Adipose tissue (tissue), 3 donors: ENCODE data around the gene PEX13. TPM values are rescaled to one million over a fixed set of nuclear protein-coding genes. Genes with fewer than 3 reads are reported as not detected.
"Not testable (repeated sequence)": the region's sequence is repeated elsewhere in the genome, so short reads cannot be mapped to it uniquely, and the experiment has no call there.

Source experiments
- H3K27ac ChIP-seq: one replicate; pipeline ENCODE4 v1.5.1; 2013; ENCODE audit warnings: low read depth, low read length
- WGBS, 3 donors: extraction: QIAGEN DNeasy Blood & Tissue Kit; methylation state at CpG; one replicate each; pipeline ENCODE4 v1.1.7; 2013; 5-methylcytosine and 5-hydroxymethylcytosine counted together
- polyA plus RNA-seq, 3 donors: library from polyadenylated mRNA; stranded (reverse); fragments of 200-250 nt; gene quantifications; one replicate each; pipeline ENCODE4 v1.2.3, GENCODE V29; 2013
- donor health status: healthy with polysubstance abuse.
- donor health status: Bipolar disorder and iron deficiency.
- donor health status: healthy.

Gene PEX13, protein sequence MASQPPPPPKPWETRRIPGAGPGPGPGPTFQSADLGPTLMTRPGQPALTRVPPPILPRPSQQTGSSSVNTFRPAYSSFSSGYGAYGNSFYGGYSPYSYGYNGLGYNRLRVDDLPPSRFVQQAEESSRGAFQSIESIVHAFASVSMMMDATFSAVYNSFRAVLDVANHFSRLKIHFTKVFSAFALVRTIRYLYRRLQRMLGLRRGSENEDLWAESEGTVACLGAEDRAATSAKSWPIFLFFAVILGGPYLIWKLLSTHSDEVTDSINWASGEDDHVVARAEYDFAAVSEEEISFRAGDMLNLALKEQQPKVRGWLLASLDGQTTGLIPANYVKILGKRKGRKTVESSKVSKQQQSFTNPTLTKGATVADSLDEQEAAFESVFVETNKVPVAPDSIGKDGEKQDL
- polyA plus RNA-seq, result 10 to 100 TPM in 2 of 3 donors, 1 to 10 TPM in 1; 6.0 to 12.5 (median 10.3) TPM

DNA sequence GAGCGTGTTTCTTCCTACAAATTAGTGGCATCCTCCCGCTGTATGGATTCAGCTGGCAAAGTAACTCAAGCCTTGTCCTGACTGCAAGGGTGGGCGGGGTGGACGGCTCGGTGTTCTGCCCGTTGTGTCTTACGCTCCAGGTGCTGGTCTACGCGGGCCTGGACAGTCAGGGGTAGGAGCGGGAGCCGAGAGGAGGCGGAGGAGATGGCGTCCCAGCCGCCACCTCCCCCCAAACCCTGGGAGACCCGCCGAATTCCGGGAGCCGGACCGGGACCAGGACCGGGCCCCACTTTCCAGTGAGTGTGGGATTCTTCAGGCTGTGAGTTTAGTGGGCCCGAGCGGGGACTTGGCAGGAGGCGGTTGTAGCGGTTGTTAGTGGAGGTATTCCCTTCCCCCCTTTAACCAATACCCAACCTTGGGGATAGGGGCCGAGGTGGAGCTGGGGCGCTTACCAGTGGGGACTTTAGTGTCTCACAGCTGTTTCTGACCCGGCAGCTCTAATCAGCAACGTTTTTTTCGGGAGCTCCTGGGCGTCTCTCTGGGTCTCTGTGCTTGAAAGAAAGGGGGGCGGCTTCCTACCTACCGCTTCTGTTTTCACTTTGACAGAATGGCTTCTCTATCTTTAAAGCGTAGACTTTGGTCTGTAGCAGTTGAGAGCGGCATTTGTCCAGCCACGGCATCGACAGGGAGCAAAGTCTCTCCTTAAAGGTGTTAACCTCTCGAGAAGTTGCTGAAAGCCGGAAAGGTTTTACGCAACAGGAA lies at the start of gene PEX13, which contains the start of gene PUS10:
PEX13 (plus strand) TSS at position 165 of the 762 bp plus-strand sequence; CDS start at position 205, 40 bp downstream.
PUS10 (minus strand) TSS at position 700 of the 762 bp plus-strand sequence. CDS start 6,365 bp downstream, outside the sequence.
- 0% methylated on average over 38 to 39 of the region's 39 CpGs for WGBS, 3 donors
- H3K27ac ChIP-seq, result peak within 1 kb of the TSS; percentile 40

DNA sequence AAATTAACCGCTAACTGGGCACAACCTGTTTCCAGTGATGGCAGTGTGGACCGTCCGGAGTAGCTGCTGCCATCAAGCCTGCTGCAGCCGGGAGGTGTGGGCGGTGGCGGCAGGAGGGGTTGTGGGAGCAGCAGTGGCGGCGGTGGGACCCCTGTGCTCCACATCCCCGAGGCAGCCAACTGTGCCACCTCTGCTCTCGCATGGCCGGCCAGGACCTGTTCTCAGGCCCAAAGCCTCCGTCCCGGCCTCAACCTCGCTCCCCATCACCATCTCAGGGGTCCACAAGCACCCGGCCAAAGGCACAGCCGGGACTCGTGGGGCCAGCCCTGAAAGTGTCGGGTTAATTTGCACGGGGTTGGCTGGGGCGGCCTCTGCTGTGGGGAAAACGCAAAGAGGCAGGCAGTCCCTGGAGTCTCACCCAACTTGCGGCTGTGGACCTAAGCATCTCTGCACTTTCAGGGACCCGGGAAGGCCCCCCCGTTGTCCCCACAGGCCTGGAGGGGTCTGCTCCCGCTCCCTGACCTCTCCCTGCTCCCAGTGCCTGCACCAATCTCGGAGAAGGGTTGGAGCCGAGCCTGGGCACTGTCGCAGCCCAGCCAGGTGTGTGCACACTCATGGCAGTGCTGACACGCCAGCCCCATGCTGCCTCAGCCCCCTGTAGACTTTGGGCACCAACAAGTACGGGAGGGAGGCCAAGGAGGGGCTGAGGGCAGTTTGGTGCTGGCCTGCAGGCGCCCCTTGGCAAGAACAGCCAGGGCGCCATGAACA lies 44.4 kb upstream of the PEX13 start:
- no peak overlapping the region for H3K27ac ChIP-seq
- 95 to 96% (median 95%) methylated on average over 32 of the region's 32 CpGs for WGBS, 3 donors

GRCh38 chr2:60973705-60974104 lies 43.8 kb upstream of the PEX13 start:
- 83% methylated on average over 5 of the region's 5 CpGs for WGBS, 3 donors
- H3K27ac ChIP-seq, result no peak overlapping the region

DNA sequence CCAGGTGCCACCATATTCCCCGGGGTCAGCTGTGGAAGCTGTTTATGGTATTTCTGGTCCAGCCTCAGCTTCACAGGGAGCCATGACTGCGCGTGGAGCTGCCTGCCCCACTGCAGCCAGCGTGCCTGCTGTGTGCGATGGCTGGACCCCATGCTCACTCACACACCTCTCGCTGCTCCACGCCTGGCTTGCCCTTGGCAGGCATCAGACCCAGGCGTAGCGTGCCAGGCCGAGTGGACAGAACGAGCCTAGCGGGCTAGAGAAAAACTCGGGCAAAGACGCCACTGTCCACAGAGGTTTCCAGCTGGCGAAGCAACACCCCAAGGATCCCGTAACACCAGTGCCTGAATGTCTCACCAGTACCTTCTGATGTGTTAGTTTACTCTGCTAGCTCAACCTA lies 42.9 kb upstream of the PEX13 start:
- no peak overlapping the region for H3K27ac ChIP-seq
- 96 to 99% (median 97%) methylated on average over 16 of the region's 16 CpGs for WGBS, 3 donors

- no peak overlapping the region for H3K27ac ChIP-seq
- 79 to 93% (median 81%) methylated on average over 3 of the region's 3 CpGs for WGBS, 3 donors
These were observed 41.2 kb upstream of the PEX13 start for GRCh38 chr2:60976256-60976850.

DNA sequence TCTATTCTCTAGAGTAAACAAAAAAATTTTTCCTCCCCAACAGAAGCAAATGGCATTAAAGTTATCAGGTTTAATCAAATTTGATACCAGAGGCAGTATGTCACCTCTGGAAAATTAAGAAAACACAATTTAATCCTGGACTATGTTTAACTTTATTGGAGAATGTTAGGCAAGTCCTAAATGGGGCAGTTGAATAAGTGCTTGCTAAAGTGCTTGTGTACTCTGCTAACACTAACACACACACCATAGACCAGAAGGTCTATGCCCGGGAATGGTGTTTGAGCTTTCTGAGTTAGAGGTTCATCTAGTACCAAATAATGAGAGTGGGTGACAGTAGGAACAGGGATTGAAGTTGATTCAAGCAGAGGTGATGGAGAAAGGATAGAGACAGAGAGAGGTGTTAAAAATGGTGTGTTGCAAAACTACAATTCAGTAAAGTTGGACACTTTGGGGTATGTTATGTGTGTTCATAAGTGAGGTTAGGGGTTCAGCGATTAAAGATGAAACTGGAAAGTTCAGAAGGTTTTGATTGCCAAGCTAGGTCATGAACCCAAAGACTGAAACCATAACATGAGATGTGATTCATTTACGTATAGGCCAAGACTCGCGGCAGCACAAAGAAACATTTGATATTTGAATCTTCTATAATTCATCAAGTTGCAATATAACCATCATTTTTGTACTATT lies 40.5 kb upstream of the PEX13 start:
- no peak overlapping the region for H3K27ac ChIP-seq
- 66 to 69% (median 68%) methylated on average over 5 of the region's 5 CpGs for WGBS, 3 donors

DNA sequence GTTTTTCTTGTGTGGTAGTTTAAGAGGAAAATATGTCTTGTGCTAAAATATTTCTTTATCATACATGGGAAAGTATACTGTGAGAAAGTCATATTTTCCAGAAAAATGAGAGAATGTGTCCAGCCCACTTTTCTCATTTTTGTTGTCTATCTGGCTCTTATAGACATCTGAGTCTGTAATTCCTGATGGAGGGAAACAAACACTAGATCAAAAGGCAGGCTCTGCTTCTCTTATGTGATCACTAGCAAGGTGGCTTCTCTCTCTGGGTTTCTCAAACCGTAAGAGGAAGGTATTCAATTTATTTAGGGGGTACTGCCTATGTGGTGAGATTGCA lies 40.0 kb upstream of the PEX13 start:
- 83 to 94% (median 84%) methylated on average over 1 of the region's 1 CpG for WGBS, 3 donors

DNA sequence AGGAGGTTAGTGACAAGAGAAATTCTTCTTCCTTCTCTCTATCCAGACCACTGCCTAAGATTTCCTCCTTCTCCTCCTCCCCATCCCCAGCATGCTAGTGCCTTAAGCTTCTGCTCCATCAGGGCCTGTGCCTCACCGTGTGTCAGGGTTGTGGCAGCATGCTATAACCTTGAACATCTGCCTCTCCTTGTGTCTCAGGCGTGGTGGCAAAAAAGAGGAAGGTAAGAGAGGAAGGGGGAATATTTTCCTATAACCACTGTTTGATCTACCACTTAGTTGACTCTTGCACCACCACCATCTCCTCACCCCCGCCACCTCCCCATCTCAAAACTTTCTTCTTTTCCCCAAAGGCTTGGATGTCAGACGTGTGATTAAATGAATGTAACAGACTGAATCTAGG lies 38.3 kb upstream of the PEX13 start:
- H3K27ac ChIP-seq, result no peak overlapping the region
- 52 to 79% (median 57%) methylated on average over 4 of the region's 4 CpGs for WGBS, 3 donors

More for the DNA sequence above, 40.0 kb upstream of the PEX13 start:
- H3K27ac ChIP-seq, result no peak overlapping the region

DNA sequence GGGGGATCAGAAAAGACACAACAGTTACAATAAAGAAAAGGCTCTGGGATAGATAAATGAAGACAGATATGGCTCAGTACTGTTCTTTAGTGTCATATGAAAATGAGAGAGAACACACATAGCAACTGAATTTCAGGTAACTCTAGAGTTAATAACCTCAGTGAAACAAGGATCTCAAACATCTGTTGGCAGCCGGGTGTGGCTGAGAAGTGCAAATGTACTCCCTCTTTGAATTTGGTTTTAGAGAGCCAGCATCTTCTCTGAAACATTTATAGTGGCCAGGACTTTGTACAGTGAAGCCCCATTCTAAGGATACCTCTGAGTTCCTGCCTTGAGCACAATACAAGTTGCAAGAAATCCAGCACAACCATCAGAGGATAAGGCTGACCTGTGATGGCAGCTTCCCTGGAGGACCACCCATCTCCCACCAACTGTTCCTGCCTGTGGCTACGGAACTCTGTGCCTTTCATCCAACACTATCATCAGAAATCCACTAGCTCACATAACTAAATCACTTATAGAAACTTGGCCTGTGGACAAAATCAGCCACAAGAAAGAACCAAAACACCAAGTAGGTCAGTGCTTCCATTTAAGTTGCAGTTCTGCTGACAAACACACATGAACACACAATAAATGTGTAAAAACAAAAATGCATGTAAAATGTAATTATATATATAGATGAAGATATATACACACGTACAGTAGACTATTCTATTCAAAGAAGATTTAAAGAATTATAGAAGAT lies 37.3 kb upstream of the PEX13 start:
- 75 to 85% (median 80%) methylated on average over 3 of the region's 3 CpGs for WGBS, 3 donors
- no peak overlapping the region for H3K27ac ChIP-seq

- WGBS, 3 donors, result 96 to 98% (median 97%) methylated on average over 3 of the region's 3 CpGs
- H3K27ac ChIP-seq, result not testable (repeated sequence)
These were observed 35.5 kb upstream of the PEX13 start for GRCh38 chr2:60982066-60982465.

DNA sequence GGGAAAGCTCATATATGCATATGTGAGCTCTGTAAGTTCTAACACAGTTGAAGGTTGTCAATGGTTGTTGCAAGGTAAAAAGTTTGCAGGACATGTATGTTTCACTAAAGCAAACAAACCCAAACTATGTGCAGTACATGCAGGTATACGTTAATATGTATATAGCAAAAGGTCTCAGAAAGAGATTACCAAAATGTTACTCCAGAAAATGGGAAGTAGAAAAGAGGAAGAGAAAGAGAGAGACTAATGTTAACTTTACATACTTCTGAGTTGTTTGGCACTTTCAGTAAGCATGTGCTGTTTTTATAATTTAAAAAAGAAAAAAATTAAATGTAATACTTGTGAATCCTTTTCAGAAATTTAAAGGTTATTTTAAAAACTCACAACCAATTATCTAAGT lies 32.8 kb upstream of the PEX13 start:
- WGBS, 3 donors, result 52 to 67% (median 59%) methylated on average over 1 of the region's 1 CpG
- H3K27ac ChIP-seq, result no peak overlapping the region

GRCh38 chr2:60987041-60987440 lies 30.5 kb upstream of the PEX13 start:
- WGBS, 3 donors, result 62 to 84% (median 70%) methylated on average over 2 of the region's 2 CpGs
- no peak overlapping the region for H3K27ac ChIP-seq

DNA sequence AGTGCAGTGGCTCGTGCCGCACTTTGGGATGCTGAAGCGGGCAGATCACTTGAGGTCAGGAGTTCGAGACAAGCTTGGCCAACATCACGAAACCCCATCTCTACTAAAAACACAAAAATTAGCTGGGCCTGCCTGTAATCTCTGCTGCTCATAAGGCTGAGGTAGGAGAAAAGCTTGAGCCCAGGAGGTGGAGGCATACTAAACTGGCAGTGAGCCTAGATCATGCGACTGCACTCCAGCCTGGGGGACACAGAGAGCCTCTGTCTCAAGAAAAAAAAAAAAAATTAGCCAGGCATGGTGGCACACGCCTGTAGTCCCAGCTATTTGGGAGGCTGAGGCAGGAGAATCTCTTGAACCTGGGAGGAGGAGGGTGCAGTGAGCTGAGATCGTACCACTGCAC lies 29.9 kb upstream of the PEX13 start:
- not testable (repeated sequence) for H3K27ac ChIP-seq
- 94 to 95% (median 95%) methylated on average over 8 of the region's 8 CpGs for WGBS, 3 donors

DNA sequence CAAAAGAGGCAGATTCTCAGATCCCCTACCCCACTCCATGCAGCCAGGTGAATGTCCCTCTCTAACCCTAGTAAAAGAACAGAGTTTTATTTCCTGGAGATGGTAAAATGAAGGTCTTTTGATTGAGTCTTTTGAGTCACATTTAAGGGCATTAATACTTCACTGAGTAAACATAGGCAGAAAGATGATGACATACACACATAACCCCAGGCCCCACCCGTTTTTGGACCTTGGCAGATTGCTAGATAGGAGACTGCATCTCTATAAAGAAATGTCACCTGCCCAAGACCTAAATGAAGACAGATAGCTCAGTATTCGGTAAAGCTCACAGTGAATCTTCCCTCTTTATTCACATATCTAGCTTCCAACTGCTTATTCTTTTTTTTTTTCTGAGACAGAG lies 28.3 kb upstream of the PEX13 start:
- no peak overlapping the region for H3K27ac ChIP-seq
- WGBS, 3 donors, result 69 to 83% (median 78%) methylated on average over 2 of the region's 2 CpGs

- 90 to 93% (median 92%) methylated on average over 4 of the region's 4 CpGs for WGBS, 3 donors
These were observed 25.9 kb upstream of the PEX13 start for GRCh38 chr2:60991644-60992043.

GRCh38 chr2:60992985-60993392 lies 24.5 kb upstream of the PEX13 start:
- WGBS, 3 donors, result 70 to 93% (median 74%) methylated on average over 7 of the region's 7 CpGs
- no peak overlapping the region for H3K27ac ChIP-seq

More at GRCh38 chr2:60991644-60992043, 25.9 kb upstream of the PEX13 start:
- H3K27ac ChIP-seq, result no peak overlapping the region

DNA sequence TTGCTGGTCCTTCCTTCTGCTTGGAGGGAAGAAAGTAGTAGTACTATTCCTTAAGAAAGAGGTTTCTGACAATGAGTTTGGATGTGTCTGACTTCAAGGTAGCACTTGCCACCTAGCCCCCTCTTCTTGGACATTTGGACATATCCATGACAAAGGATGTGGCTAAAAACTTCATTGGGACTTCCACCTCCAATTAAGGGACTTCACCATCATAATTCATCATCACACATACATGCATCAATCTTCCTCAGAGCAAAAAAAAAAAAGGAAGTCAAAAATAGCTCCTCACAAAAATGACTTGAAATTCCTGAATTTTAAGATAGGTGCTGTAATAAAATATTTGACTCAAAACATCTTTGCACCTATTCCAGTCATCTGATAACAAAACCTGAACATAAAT lies 23.4 kb upstream of the PEX13 start:
- no peak overlapping the region for H3K27ac ChIP-seq
